NCI-H2196 (cell line): ENCODE data around the gene REV3L.

ENCODE experiments used
- DNase-seq: peaks from one replicate; lab custom pipeline; 2025; ENCODE audit not compliant: unreplicated experiment; lab: John Stamatoyannopoulos, UW

Gene REV3L

GRCh38 chr6:111427341-111428116 lies 55.5 kb downstream of the REV3L start:
- DNase-seq, result no peak

GRCh38 chr6:111423960-111424846 lies 58.8 kb downstream of the REV3L start:
- DNase-seq, result peak; percentile 45

GRCh38 chr6:111423055-111423633 lies 59.9 kb downstream of the REV3L start:
- DNase-seq, result no peak

GRCh38 chr6:111418971-111419693 lies 63.9 kb downstream of the REV3L start:
- DNase-seq, result no peak

GRCh38 chr6:111417946-111418345 lies 65.1 kb downstream of the REV3L start:
- no peak for DNase-seq

GRCh38 chr6:111417181-111417585 lies 65.8 kb downstream of the REV3L start:
- no peak for DNase-seq

- no peak for DNase-seq
These were observed 66.5 kb downstream of the REV3L start for GRCh38 chr6:111416529-111416928.

- DNase-seq, result no peak
These were observed 68.6 kb downstream of the REV3L start for GRCh38 chr6:111414373-111414772.

GRCh38 chr6:111411978-111412566 lies 70.9 kb downstream of the REV3L start:
- DNase-seq, result no peak

GRCh38 chr6:111411046-111411445 lies 72.0 kb downstream of the REV3L start:
- DNase-seq, result no peak

- no peak for DNase-seq
These were observed 72.6 kb downstream of the REV3L start for GRCh38 chr6:111410371-111410770.

- no peak for DNase-seq
These were observed 73.6 kb downstream of the REV3L start for GRCh38 chr6:111409430-111409829.

GRCh38 chr6:111407686-111408085 lies 75.3 kb downstream of the REV3L start:
- no peak for DNase-seq

GRCh38 chr6:111406200-111406721 lies 76.8 kb downstream of the REV3L start:
- DNase-seq, result no peak

- DNase-seq, result no peak
These were observed 79.6 kb downstream of the REV3L start for GRCh38 chr6:111403388-111403787.

GRCh38 chr6:111399626-111400025 lies 83.4 kb downstream of the REV3L start:
- no peak for DNase-seq

GRCh38 chr6:111388681-111389080 lies 94.3 kb downstream of the REV3L start:
- no peak for DNase-seq

GRCh38 chr6:111382476-111383294 lies 100.3 kb downstream of the REV3L start:
- no peak for DNase-seq

- no peak for DNase-seq
These were observed 101.3 kb downstream of the REV3L start for GRCh38 chr6:111381728-111382127.

GRCh38 chr6:111381123-111381522 lies 101.9 kb downstream of the REV3L start:
- no peak for DNase-seq
